Adrenal gland (tissue), 12 donors: ENCODE results near the gene PTPRD. TPM values are rescaled to one million over a fixed set of nuclear protein-coding genes. Genes with fewer than 3 reads are reported as not detected.

Experiments used
- DNase-seq, 7 donors: peaks; one replicate each; pipeline ENCODE4 v3.0.0-alpha.2; 2019 to 2020
- H3K27ac ChIP-seq, 5 donors: fragments of 200-600 bp; sonication (generic) in 4 of 5; 1 replicate in 3 of 5; 2 replicates in 2 of 5; pipeline versions ENCODE4 v1.5.1 to v1.8.0; 2016 to 2020; ENCODE audit warnings: mild to moderate bottlenecking in 1 of 5
- H3K27me3 ChIP-seq: fragments of 200-600 bp; 2 replicates; pipeline ENCODE4 v1.8.0; 2021
- H3K36me3 ChIP-seq, 2 donors: fragments of 200-600 bp; replicated peaks in 1 of 2; 1 replicate in 1 of 2; 2 replicates in 1 of 2; pipeline versions ENCODE4 v1.5.1 to v1.8.0; 2018 to 2022
- H3K4me1 ChIP-seq, 2 donors: fragments of 200-600 bp; replicated peaks in 1 of 2; 1 replicate in 1 of 2; 2 replicates in 1 of 2; pipeline versions ENCODE4 v1.5.1 to v1.8.0; 2018 to 2021
- H3K4me3 ChIP-seq, 4 donors: fragments of 200-600 bp; sonication (generic) in 3 of 4; one replicate each; pipeline ENCODE4 v1.5.1; 2016 to 2018
- H3K9me3 ChIP-seq, 3 donors: fragments of 200-600 bp; sonication (generic) in 1 of 3; replicated peaks in 1 of 3; 1 replicate in 2 of 3; 2 replicates in 1 of 3; pipeline versions ENCODE4 v1.5.1 to v1.8.0; 2016 to 2021
- POLR2A ChIP-seq, 2 donors: fragments of 450-650 bp; IDR thresholded peaks; one replicate each; pipeline ENCODE4 v1.6.1; 2017; ENCODE audit warnings: antibody characterized with exemption in 2 of 2, mild to moderate bottlenecking in 2 of 2, moderate library complexity in 1 of 2
- WGBS, 4 donors: extraction: QIAGEN DNeasy Blood & Tissue Kit in 2 of 4; methylation state at CpG; one replicate each; pipeline versions ENCODE4 v1.1.5 to v1.1.7; 2013 to 2017; 5-methylcytosine and 5-hydroxymethylcytosine counted together
- intact Hi-C, 2 donors: fragments of 100-400 bp; cut with DNase I; formaldehyde crosslinking; loops; one replicate each; pipeline versions ENCODE4 v1.14.1 to v1.15.0; 2022 to 2023
- polyA plus RNA-seq, 3 donors: library from polyadenylated mRNA; stranded (reverse); fragments of 200-250 nt in 2 of 3; fragments of 350-450 nt in 1 of 3; fragmentation: Illumina TruSeq in 1 of 3; extraction: RNeasy Lipid Tissue Mini Kit (QIAGEN cat#74804) in 1 of 3; gene quantifications; one replicate each; pipeline ENCODE4 v1.2.3, GENCODE V29; 2013 to 2014
- total RNA-seq, 9 donors: library from RNA; depleted of rRNA in 4 of 9; stranded (reverse); fragments of >200 nt in 4 of 9; fragments of 120-200 nt in 1 of 9; fragmentation: NEBNext Ultra II Directional in 1 of 9; extraction: Animal tissue kit (Norgen Biotek cat#: 25700) in 1 of 9; gene quantifications; one replicate each; pipeline versions ENCODE4 v1.1.0 to v1.2.4, GENCODE V29; 2013 to 2023
- TF ChIP-seq, protein P1 (sequence below), 6 experiments: fragments of 450-650 bp in 4 of 6; fragments of 200-600 bp in 2 of 6; sonication (generic) in 1 of 6; IDR thresholded peaks; 1 replicate in 5 of 6; 2 replicates in 1 of 6; pipeline versions ENCODE4 v1.5.1 to v1.8.0; 2016 to 2021; ENCODE audit warnings: antibody characterized with exemption in 6 of 6, mild to moderate bottlenecking in 2 of 6, moderate library complexity in 1 of 6
- donor health status: healthy with polysubstance abuse.
- donor health status: Bipolar disorder and iron deficiency.
- donor health status: DM: yes; HTN: yes; CAD: no.
- donor health status: DM: no; HTN: no; CAD: no.
- donor health status: DM: no; HTN: no; CAD: no.
- donor health status: DM: yes; HTN: yes; CAD: no.

Gene PTPRD
- total and polyA plus RNA-seq, 12 donors: 0.61 to 71.2 (median 4.5) TPM

DNA sequence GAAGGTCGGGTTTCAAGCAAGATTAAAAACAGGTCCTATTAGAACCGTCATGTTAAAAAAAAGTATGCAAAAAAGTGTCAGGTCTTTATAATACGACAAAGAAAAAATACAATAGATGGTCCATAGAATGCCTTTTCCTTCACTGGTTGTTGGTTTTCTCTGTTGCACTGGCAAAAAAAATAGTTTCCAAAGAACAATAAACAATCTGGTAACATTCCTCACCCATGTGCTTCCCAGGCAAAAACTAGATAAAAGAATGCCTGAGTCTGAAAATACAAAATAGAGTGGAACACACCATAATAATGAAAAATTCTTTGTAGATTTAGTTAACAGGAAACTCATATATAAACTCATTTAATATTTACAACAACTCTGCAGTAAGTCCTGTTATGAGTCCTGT is 2223.3 kb downstream of the PTPRD start:
- WGBS, 4 donors: 78 to 81% (median 80%) methylated on average over 3 of the region's 3 CpGs
- intact Hi-C loops: no loop called here
- no peaks in the 10 kb centered on the region for H3K9me3 ChIP-seq
- no peak overlapping the region for H3K27ac ChIP-seq
- H3K36me3 ChIP-seq: no peaks in the 10 kb centered on the region
- no peak for DNase-seq
- H3K4me3 ChIP-seq: no peak overlapping the region
- no peaks in the 10 kb centered on the region for H3K4me1 ChIP-seq
- no peaks in the 10 kb centered on the region for H3K27me3 ChIP-seq
- no peak for TF ChIP-seq POLR2A (IDR thresholded peaks at IDR 0.05)
- TF ChIP-seq, protein P1, sequence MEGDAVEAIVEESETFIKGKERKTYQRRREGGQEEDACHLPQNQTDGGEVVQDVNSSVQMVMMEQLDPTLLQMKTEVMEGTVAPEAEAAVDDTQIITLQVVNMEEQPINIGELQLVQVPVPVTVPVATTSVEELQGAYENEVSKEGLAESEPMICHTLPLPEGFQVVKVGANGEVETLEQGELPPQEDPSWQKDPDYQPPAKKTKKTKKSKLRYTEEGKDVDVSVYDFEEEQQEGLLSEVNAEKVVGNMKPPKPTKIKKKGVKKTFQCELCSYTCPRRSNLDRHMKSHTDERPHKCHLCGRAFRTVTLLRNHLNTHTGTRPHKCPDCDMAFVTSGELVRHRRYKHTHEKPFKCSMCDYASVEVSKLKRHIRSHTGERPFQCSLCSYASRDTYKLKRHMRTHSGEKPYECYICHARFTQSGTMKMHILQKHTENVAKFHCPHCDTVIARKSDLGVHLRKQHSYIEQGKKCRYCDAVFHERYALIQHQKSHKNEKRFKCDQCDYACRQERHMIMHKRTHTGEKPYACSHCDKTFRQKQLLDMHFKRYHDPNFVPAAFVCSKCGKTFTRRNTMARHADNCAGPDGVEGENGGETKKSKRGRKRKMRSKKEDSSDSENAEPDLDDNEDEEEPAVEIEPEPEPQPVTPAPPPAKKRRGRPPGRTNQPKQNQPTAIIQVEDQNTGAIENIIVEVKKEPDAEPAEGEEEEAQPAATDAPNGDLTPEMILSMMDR (IDR thresholded peaks at IDR 0.05): no peak

DNA sequence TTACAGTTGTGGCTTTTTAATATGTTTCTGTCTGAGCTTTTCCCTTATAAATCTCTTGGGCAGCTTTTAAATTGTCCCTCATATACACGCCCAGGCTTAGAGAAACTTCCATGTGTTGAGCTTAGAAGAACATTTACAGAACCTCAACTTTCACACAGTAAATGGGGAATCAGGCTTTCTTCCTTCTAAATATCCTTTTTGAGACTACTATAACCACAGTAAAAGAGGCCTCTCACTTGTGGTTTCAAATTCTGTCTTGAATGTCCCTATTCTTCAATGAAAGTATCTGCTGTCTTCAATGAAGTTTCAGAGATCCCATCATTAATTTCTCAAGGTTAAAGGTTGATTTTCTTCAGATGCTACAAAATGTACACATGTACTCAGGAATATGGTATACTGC is 2224.7 kb downstream of the PTPRD start:
- 68 to 84% (median 74%) methylated on average over 1 of the region's 1 CpG for WGBS, 4 donors
- H3K36me3 ChIP-seq: no peaks in the 10 kb centered on the region
- no peak overlapping the region for H3K27ac ChIP-seq
- DNase-seq: no peak
- TF ChIP-seq, protein P1 (IDR thresholded peaks at IDR 0.05): no peak
- TF ChIP-seq POLR2A (IDR thresholded peaks at IDR 0.05): no peak
- no peaks in the 10 kb centered on the region for H3K9me3 ChIP-seq
- no peak overlapping the region for H3K4me3 ChIP-seq
- no peaks in the 10 kb centered on the region for H3K27me3 ChIP-seq
- intact Hi-C loops: no loop called here
- no peaks in the 10 kb centered on the region for H3K4me1 ChIP-seq

DNA sequence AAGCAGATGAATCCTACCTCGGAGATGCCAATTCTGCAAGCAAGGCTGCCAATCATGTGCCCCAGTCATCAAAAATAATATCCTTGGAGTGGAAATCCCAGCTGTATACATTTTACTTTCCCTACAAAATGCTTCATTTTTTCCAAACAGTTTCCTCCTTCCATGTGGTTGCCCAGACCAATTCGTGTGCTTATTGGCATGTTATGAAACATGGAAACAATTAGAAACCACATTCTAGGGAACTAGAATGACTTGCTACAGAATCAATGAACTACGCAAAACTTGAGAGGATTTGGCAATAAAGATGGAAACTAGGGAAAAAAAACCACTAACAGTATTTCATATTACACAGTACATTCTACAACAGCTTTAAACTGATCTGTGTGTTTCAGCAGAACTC is 2228.7 kb downstream of the PTPRD start:
- Histone ChIP-seq H3K4me3 (no peak overlapping the region), H3K36me3 (no peaks in the 10 kb centered on the region), H3K27ac (no peak overlapping the region), H3K27me3 (no peaks in the 10 kb centered on the region), H3K9me3 (no peaks in the 10 kb centered on the region), H3K4me1 (no peaks in the 10 kb centered on the region)
- intact Hi-C loops: no loop called here
- TF ChIP-seq, protein P1 (IDR thresholded peaks at IDR 0.05): no peak
- TF ChIP-seq POLR2A (IDR thresholded peaks at IDR 0.05): no peak
- 70 to 80% (median 76%) methylated on average over 3 of the region's 3 CpGs for WGBS, 4 donors
- no peak for DNase-seq

DNA sequence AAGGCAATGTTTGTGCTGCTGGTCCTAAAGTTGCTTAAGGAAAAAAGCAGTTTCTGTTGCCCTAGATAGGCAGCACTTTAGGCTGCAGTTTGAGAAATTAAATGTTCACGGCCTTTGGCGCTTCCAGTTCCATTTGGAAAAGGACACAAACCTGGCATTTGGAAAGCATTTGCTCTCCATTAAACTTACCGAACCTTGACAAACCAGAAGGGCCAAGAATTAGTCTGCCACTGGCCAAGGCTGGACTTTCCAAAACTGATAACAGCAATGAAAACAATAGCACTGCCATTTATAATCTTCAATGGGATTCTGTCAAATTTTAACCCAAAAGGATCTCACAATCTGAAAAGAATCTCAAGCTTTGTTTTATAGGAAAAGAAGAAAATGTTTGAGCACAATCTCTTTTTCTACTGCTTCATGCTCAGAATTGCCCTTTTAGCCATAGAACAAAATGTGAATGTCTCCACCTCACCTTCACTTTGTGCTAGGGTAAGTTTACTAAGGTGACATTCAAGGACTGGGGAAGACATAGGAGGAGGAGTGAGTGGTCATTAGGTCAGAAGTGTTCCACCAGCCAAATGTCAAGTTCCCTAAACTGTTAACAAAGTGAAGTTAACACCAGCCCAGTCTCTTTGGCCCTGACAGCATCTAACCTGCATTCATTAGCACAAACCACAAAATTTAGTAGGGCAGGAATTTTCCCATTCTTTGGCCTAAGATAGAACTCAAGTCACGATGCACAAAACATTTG is 2229.8 kb downstream of the PTPRD start:
- DNase-seq: no peak
- Histone ChIP-seq H3K9me3 (no peaks in the 10 kb centered on the region), H3K4me1 (no peaks in the 10 kb centered on the region), H3K27me3 (no peaks in the 10 kb centered on the region), H3K36me3 (no peaks in the 10 kb centered on the region), H3K27ac (no peak overlapping the region), H3K4me3 (no peak overlapping the region)
- WGBS, 4 donors: 69 to 78% (median 73%) methylated on average over 4 of the region's 4 CpGs
- intact Hi-C loops: no loop called here
- TF ChIP-seq, protein P1 (IDR thresholded peaks at IDR 0.05): no peak
- TF ChIP-seq POLR2A (IDR thresholded peaks at IDR 0.05): no peak
